Natural killer cell (primary cell): ENCODE measurements around the gene STAG2. TPM values are rescaled to one million over a fixed set of nuclear protein-coding genes. Genes with fewer than 3 reads are reported as not detected.

Source experiments
- ATAC-seq, 3 donors: fragments of 150-1000 bp in 2 of 3; fragments of 200-7000 bp in 1 of 3; cut with Tn5 transposase; 1 replicate in 1 of 3; 2 replicates in 2 of 3; pipeline ENCODE4 v1.10.0; 2021; ENCODE audit warnings: mild to moderate bottlenecking in 2 of 3, moderate library complexity in 2 of 3
- DNase-seq, 2 donors: peaks; one replicate each; pipeline versions ENCODE4 v3.0.0 to v3.0.0-alpha.2; 2013 to 2021; ENCODE audit warnings: mixed read lengths in 1 of 2
- H3K27ac ChIP-seq: one replicate; pipeline ENCODE4 v1.5.1; 2013; ENCODE audit warnings: mild to moderate bottlenecking, low read length
- H3K27me3 ChIP-seq: one replicate; pipeline ENCODE4 v1.6.1; 2013; ENCODE audit warnings: low read length; ENCODE audit not compliant: control insufficient read depth, insufficient read depth
- H3K36me3 ChIP-seq: one replicate; pipeline ENCODE4 v1.6.1; 2013; ENCODE audit warnings: low read length; ENCODE audit not compliant: control insufficient read depth, insufficient read depth
- H3K4me1 ChIP-seq: one replicate; pipeline ENCODE4 v1.6.1; 2013; ENCODE audit warnings: low read length; ENCODE audit not compliant: control insufficient read depth, insufficient read depth
- H3K4me3 ChIP-seq: one replicate; pipeline ENCODE4 v1.5.1; 2013; ENCODE audit warnings: low read length
- H3K9me3 ChIP-seq: one replicate; pipeline ENCODE4 v1.6.1; 2013; ENCODE audit warnings: low read length; ENCODE audit not compliant: control insufficient read depth, insufficient read depth
- H3K27ac Mint-ChIP-seq, 2 donors: one replicate each; pipeline ENCODE4 v1.8.0; 2022; ENCODE audit warnings: mild to moderate bottlenecking in 2 of 2, mixed read lengths in 2 of 2, moderate library complexity in 1 of 2
- H3K27me3 Mint-ChIP-seq, 2 donors: one replicate each; pipeline ENCODE4 v1.8.0; 2022; ENCODE audit warnings: low read depth in 2 of 2, mixed read lengths in 2 of 2
- H3K36me3 Mint-ChIP-seq: one replicate; pipeline ENCODE4 v1.8.0; 2022; ENCODE audit warnings: mixed read lengths
- H3K4me1 Mint-ChIP-seq, 2 donors: one replicate each; pipeline ENCODE4 v1.8.0; 2022; ENCODE audit warnings: mixed read lengths in 2 of 2
- H3K4me3 Mint-ChIP-seq: one replicate; pipeline ENCODE4 v1.8.0; 2022; ENCODE audit warnings: mild to moderate bottlenecking, moderate library complexity, mixed read lengths
- H3K9me3 Mint-ChIP-seq, 2 donors: one replicate each; pipeline ENCODE4 v1.8.0; 2022; ENCODE audit warnings: mixed read lengths in 2 of 2
- CTCF ChIP-seq: fragments of 200-600 bp; IDR thresholded peaks from one replicate; pipeline ENCODE4 v1.8.0; 2022; ENCODE audit warnings: antibody characterized with exemption
- WGBS: methylation state at CpG from one replicate; pipeline ENCODE4 v1.1.7; 2013; ENCODE audit warnings: missing lambda C conversion rate; ENCODE audit not compliant: insufficient coverage; 5-methylcytosine and 5-hydroxymethylcytosine counted together
- intact Hi-C: fragments of 100-400 bp; cut with micrococcal nuclease; formaldehyde crosslinking; loops from one replicate; pipeline ENCODE4 v1.14.2; 2022
- total RNA-seq, 4 donors: library from RNA; stranded (reverse); fragments of 120-200 nt in 1 of 4; gene quantifications; one replicate each; pipeline versions ENCODE4 v1.2.3 to v1.2.4, GENCODE V29; 2013 to 2022

Gene STAG2
- total RNA-seq, 3 donors from 2014 or later (not counting 1 experiment from before 2014, with no cell fraction given) = 91.7 to 97.2 (median 92.4) TPM

DNA sequence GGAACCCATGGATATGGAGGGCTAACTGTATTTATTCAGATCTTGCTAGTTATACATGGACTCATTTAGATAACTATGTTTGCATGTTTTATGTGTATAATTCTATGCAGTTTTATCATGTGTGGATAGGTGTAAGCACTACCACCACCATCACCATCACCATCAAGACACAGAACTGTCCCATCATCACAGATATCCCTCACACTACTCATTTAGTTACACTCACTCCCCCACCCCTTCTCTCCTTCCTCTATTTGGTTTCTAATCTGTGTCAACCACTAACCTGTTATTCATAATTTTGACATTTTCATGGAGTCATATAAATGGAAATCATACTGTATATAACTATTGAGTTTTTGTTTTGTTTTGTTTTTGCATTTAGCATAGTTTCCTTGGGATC, 43.7 kb downstream of the STAG2 start:
- peaks cover 36 to 45% of the 10 kb centered on the region in 2 donors for H3K4me1 Mint-ChIP-seq
- Histone ChIP-seq H3K36me3 (no peaks in the 10 kb centered on the region), H3K4me3 (no peak overlapping the region), H3K4me1 (no peaks in the 10 kb centered on the region), H3K27ac (no peak overlapping the region), H3K27me3 (no peaks in the 10 kb centered on the region), H3K9me3 (no peaks in the 10 kb centered on the region)
- intact Hi-C loops = no loop called here
- H3K27ac Mint-ChIP-seq = peak overlapping the region in 1 of 2 donors; percentile 80
- ATAC-seq (peak in 2 of 3 donors; percentile 45 to 52), DNase-seq (no peak)
- no peak for TF ChIP-seq CTCF
- H3K4me3 Mint-ChIP-seq = no peak overlapping the region
- H3K27me3 Mint-ChIP-seq = no peaks in the 10 kb centered on the region
- H3K36me3 Mint-ChIP-seq = no peaks in the 10 kb centered on the region
- no peaks in the 10 kb centered on the region for H3K9me3 Mint-ChIP-seq

- Histone ChIP-seq H3K27ac (no peak overlapping the region), H3K4me3 (no peak overlapping the region), H3K36me3 (no peaks in the 10 kb centered on the region), H3K9me3 (no peaks in the 10 kb centered on the region), H3K4me1 (no peaks in the 10 kb centered on the region), H3K27me3 (no peaks in the 10 kb centered on the region)
- Mint-ChIP-seq H3K36me3 (no peaks in the 10 kb centered on the region), H3K4me1 (peaks cover 62 to 64% of the 10 kb centered on the region in 2 donors), H3K4me3 (peak overlapping the region; percentile 11), H3K27me3 (no peaks in the 10 kb centered on the region), H3K27ac (peak overlapping the region; percentile 35 to 53), H3K9me3 (no peaks in the 10 kb centered on the region)
- intact Hi-C loops = loop anchor here (5.0 kb wide), 1 partner anchor 48 kb away; the partner anchor contains the start of gene STAG2
- peak in 2 of 3 donors; percentile 24 to 39 for ATAC-seq
- no peak for TF ChIP-seq CTCF
- no peak for DNase-seq
- no CpG with 5 or more reads among the region's 3 CpGs for WGBS
Measured at GRCh38 chrX:124010157-124010556, 48.7 kb downstream of the STAG2 start.

DNA sequence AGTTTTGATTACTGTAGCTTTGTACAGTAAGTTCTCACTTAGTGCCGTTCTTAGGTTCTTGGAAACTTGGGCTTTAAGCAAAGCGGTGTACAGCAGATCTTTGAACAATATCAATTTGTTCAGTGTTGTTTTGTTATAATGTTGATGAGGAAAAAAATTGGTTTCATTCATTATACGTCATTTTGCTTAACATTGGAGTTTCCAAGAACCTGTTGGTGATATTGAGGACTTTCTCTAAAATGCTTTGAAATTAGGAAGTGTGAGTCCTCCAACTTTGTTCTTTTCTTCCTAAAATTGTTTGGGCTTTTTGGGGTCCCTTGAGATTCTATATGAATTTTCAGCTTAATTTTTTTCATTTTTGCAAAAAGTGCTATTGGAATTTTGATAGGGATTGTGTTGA, 49.1 kb downstream of the STAG2 start:
- Mint-ChIP-seq H3K27me3 (no peaks in the 10 kb centered on the region), H3K36me3 (no peaks in the 10 kb centered on the region), H3K27ac (peak overlapping the region; percentile 35 to 53), H3K4me1 (peaks cover 58 to 60% of the 10 kb centered on the region in 2 donors), H3K9me3 (no peaks in the 10 kb centered on the region), H3K4me3 (peak overlapping the region; percentile 11)
- H3K27me3 ChIP-seq = no peaks in the 10 kb centered on the region
- H3K4me3 ChIP-seq = no peak overlapping the region
- TF ChIP-seq CTCF = no peak
- H3K27ac ChIP-seq = no peak overlapping the region
- ATAC-seq (no peak), DNase-seq (no peak)
- intact Hi-C loops = loop anchor here (5.0 kb wide), 1 partner anchor 48 kb away; the partner anchor contains the start of gene STAG2
- H3K4me1 ChIP-seq = no peaks in the 10 kb centered on the region
- 86% methylated on average over 2 of the region's 3 CpGs for WGBS
- no peaks in the 10 kb centered on the region for H3K9me3 ChIP-seq
- no peaks in the 10 kb centered on the region for H3K36me3 ChIP-seq

DNA sequence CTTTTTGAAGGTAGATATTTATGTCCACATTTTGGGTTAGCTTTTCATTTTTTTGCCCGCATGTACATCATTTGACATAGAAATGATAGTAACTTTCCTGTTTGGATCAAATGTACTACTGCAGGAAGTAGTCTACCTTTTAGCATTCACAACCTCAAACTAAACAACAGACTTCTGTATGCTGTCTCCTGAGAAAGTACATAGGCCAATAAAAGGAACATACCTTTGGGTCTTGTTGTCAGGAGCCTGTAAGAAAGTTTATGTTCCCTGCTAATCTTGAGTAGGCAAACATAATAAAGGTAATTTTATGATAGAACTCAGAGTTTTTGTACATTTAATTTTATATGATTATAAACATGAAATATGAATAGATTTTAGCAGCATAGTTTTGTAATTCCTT, 54.2 kb downstream of the STAG2 start:
- H3K36me3 Mint-ChIP-seq = no peaks in the 10 kb centered on the region
- DNase-seq (no peak), ATAC-seq (no peak)
- H3K4me1 ChIP-seq = peaks cover 4% of the 10 kb centered on the region
- no peaks in the 10 kb centered on the region for H3K9me3 Mint-ChIP-seq
- H3K9me3 ChIP-seq = no peaks in the 10 kb centered on the region
- no peaks in the 10 kb centered on the region for H3K36me3 ChIP-seq
- no peaks in the 10 kb centered on the region for H3K27me3 ChIP-seq
- no peak overlapping the region for H3K27ac ChIP-seq
- WGBS = no CpG with 5 or more reads among the region's 1 CpG
- no peak overlapping the region for H3K4me3 ChIP-seq
- no peak overlapping the region for H3K4me3 Mint-ChIP-seq
- intact Hi-C loops = no loop called here
- TF ChIP-seq CTCF = no peak
- peak overlapping the region; percentile 14 to 59 for H3K27ac Mint-ChIP-seq
- H3K4me1 Mint-ChIP-seq = peaks cover 35 to 38% of the 10 kb centered on the region in 2 donors
- H3K27me3 Mint-ChIP-seq = no peaks in the 10 kb centered on the region
